SU-DHL-6 (cell line): Measurements from ENCODE around the gene ACBD6.

Source experiments
- H2AFZ ChIP-seq: fragments of 200-600 bp; sonication (generic); 2 replicates; pipeline ENCODE4 v1.6.1; 2014; ENCODE audit warnings: low read depth, mild to moderate bottlenecking, moderate library complexity, mixed read lengths, antibody characterized with exemption, low read length; ENCODE audit not compliant: severe bottlenecking
- H3F3A ChIP-seq: fragments of 200-600 bp; shearing (Covaris generic); 2 replicates; pipeline ENCODE4 v1.6.0; 2016; ENCODE audit warnings: antibody characterized with exemption, mild to moderate bottlenecking; ENCODE audit not compliant: insufficient read depth
- H3K27ac ChIP-seq: fragments of 200-600 bp; sonication (generic); 2 replicates; pipeline ENCODE4 v1.5.1; 2016; ENCODE audit warnings: low read depth, mild to moderate bottlenecking, low read length, moderate library complexity, mixed read lengths
- H3K27me3 ChIP-seq: fragments of 200-600 bp; sonication (generic), shearing (Covaris generic); 2 replicates; pipeline ENCODE4 v1.6.0; 2014; ENCODE audit warnings: mild to moderate bottlenecking, low read length
- H3K36me3 ChIP-seq: fragments of 200-600 bp; sonication (generic); 2 replicates; pipeline ENCODE4 v1.6.1; 2014; ENCODE audit warnings: mild to moderate bottlenecking, low read length, mixed read lengths
- H3K4me2 ChIP-seq: fragments of 300-600, 200-600 bp; shearing (Covaris generic), sonication (generic); 2 replicates; pipeline ENCODE4 v1.6.0; 2014; ENCODE audit warnings: low read length, low read depth, mild to moderate bottlenecking; ENCODE audit not compliant: poor library complexity, severe bottlenecking
- H3K4me3 ChIP-seq: fragments of 200-600 bp; sonication (generic); 2 replicates; pipeline ENCODE4 v1.5.1; 2014; ENCODE audit warnings: antibody characterized with exemption, low read length, mild to moderate bottlenecking, mixed read lengths; ENCODE audit not compliant: insufficient read depth, poor library complexity, severe bottlenecking
- H3K79me2 ChIP-seq: fragments of 200-600 bp; sonication (generic); 2 replicates; pipeline ENCODE4 v1.6.1; 2014; ENCODE audit warnings: mild to moderate bottlenecking, low read length, moderate library complexity; ENCODE audit not compliant: insufficient read depth
- H3K9ac ChIP-seq: fragments of 200-600 bp; sonication (generic); 2 replicates; pipeline ENCODE4 v1.7.0; 2014; ENCODE audit warnings: mild to moderate bottlenecking, low read length
- H3K9me2 ChIP-seq: fragments of 200-600 bp; sonication (generic); replicated peaks from 2 replicates; pipeline ENCODE4 v1.6.1; 2014; ENCODE audit warnings: low read length; ENCODE audit not compliant: insufficient read depth
- H3K9me3 ChIP-seq: fragments of 200-600 bp; sonication (generic); 2 replicates; pipeline ENCODE4 v1.6.1; 2014; ENCODE audit warnings: low read length, mixed read lengths; ENCODE audit not compliant: insufficient read depth
- H4K20me1 ChIP-seq: fragments of 200-600 bp; sonication (generic); 2 replicates; pipeline ENCODE4 v1.6.1; 2014; ENCODE audit warnings: low read depth, mild to moderate bottlenecking, antibody characterized with exemption, low read length, moderate library complexity, mixed read lengths
- EZH2phosphoT487 ChIP-seq: fragments of 200-600 bp; sonication (generic), shearing (Covaris generic); conservative IDR thresholded peaks from 2 replicates; pipeline ENCODE4 v1.6.1; 2018; ENCODE audit warnings: mild to moderate bottlenecking, antibody characterized with exemption, low read length, moderate library complexity, mixed read lengths
- TF ChIP-seq, protein P1 (sequence below): fragments of 200-600 bp; sonication (generic); IDR thresholded peaks from one replicate; pipeline ENCODE4 v1.5.1; 2017; ENCODE audit warnings: antibody characterized with exemption, mild to moderate bottlenecking, low read length, moderate library complexity; ENCODE audit not compliant: insufficient read depth, poor library complexity, severe bottlenecking

ACBD6 gene

GRCh38 chr1:180244840-180245239, 257.5 kb downstream of the ACBD6 start:
- H3K36me3 ChIP-seq, result no peaks in the 10 kb centered on the region
- H3K9me3 ChIP-seq, result no peaks in the 10 kb centered on the region
- H3K27me3 ChIP-seq, result no peaks in the 10 kb centered on the region
- no peak overlapping the region for H3K4me3 ChIP-seq
- H3K27ac ChIP-seq, result no peak overlapping the region
- TF ChIP-seq, protein P1, sequence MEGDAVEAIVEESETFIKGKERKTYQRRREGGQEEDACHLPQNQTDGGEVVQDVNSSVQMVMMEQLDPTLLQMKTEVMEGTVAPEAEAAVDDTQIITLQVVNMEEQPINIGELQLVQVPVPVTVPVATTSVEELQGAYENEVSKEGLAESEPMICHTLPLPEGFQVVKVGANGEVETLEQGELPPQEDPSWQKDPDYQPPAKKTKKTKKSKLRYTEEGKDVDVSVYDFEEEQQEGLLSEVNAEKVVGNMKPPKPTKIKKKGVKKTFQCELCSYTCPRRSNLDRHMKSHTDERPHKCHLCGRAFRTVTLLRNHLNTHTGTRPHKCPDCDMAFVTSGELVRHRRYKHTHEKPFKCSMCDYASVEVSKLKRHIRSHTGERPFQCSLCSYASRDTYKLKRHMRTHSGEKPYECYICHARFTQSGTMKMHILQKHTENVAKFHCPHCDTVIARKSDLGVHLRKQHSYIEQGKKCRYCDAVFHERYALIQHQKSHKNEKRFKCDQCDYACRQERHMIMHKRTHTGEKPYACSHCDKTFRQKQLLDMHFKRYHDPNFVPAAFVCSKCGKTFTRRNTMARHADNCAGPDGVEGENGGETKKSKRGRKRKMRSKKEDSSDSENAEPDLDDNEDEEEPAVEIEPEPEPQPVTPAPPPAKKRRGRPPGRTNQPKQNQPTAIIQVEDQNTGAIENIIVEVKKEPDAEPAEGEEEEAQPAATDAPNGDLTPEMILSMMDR, result no peak
- TF ChIP-seq EZH2phosphoT487, result no peak
- no peak overlapping the region for H3K9ac ChIP-seq
- no peaks in the 10 kb centered on the region for H3K79me2 ChIP-seq
- no peaks in the 10 kb centered on the region for H4K20me1 ChIP-seq
- no peaks in the 10 kb centered on the region for H3K9me2 ChIP-seq
- H2AFZ ChIP-seq, result no peak overlapping the region
- no peaks in the 10 kb centered on the region for H3F3A ChIP-seq
- H3K4me2 ChIP-seq, result no peak overlapping the region

DNA sequence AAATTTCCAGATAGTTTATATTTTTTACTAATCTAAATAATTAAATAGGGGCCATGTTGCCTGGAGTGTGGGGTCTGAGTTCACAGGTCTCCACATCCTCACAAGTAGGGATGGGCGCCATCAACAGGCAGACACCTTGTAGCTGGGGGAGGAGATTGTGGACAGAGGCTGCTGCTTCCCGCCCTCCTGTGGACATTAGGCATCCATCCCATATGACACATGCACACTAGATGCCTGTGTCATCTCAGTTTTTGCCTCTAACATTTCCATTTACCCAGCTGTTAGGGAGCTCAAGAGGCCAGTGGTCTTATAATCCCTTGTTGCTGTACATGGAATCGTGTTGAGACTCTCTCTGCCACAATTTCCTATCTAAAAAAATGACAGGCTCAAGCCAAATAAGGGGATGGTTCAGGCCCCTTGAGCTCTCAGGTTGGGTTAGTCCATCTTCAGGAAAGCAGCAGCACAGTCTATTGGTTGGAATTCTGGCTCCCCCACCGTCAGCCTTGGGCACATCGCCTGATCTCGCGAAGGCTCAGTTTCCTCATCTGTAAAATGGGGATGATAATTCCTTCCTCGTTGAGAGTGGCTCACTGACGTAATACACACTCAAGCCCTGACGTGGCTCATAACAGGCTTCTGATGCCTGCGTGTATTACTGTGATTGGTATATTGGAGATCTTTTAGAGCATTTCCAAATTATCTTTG, 258.7 kb downstream of the ACBD6 start:
- TF ChIP-seq, protein P1, result no peak
- no peak for TF ChIP-seq EZH2phosphoT487
- H3K36me3 ChIP-seq, result no peaks in the 10 kb centered on the region
- H3K9ac ChIP-seq, result no peak overlapping the region
- H3K4me2 ChIP-seq, result no peak overlapping the region
- H3K79me2 ChIP-seq, result no peaks in the 10 kb centered on the region
- H4K20me1 ChIP-seq, result no peaks in the 10 kb centered on the region
- no peak overlapping the region for H2AFZ ChIP-seq
- H3F3A ChIP-seq, result no peaks in the 10 kb centered on the region
- H3K9me3 ChIP-seq, result no peaks in the 10 kb centered on the region
- H3K4me3 ChIP-seq, result no peak overlapping the region
- no peak overlapping the region for H3K27ac ChIP-seq
- H3K9me2 ChIP-seq, result no peaks in the 10 kb centered on the region
- no peaks in the 10 kb centered on the region for H3K27me3 ChIP-seq

- Histone ChIP-seq H4K20me1 (no peaks in the 10 kb centered on the region), H3F3A (no peaks in the 10 kb centered on the region), H3K27ac (no peak overlapping the region), H3K9me3 (no peaks in the 10 kb centered on the region), H3K9me2 (no peaks in the 10 kb centered on the region), H2AFZ (no peak overlapping the region), H3K9ac (no peak overlapping the region), H3K36me3 (no peaks in the 10 kb centered on the region), H3K4me2 (no peak overlapping the region), H3K4me3 (no peak overlapping the region), H3K27me3 (no peaks in the 10 kb centered on the region), H3K79me2 (no peaks in the 10 kb centered on the region)
- TF ChIP-seq, protein P1, result no peak
- TF ChIP-seq EZH2phosphoT487, result no peak
Observed at GRCh38 chr1:180241716-180242544, 260.4 kb downstream of the ACBD6 start.
